Measurements from ENCODE around the gene ZFYVE28. TPM values are rescaled to one million over a fixed set of nuclear protein-coding genes. Genes with fewer than 3 reads are reported as not detected.

Gene ZFYVE28
- total RNA-seq, 4 donors from 2014 or later, result 8.9 to 19.1 (median 16.4) TPM

DNA sequence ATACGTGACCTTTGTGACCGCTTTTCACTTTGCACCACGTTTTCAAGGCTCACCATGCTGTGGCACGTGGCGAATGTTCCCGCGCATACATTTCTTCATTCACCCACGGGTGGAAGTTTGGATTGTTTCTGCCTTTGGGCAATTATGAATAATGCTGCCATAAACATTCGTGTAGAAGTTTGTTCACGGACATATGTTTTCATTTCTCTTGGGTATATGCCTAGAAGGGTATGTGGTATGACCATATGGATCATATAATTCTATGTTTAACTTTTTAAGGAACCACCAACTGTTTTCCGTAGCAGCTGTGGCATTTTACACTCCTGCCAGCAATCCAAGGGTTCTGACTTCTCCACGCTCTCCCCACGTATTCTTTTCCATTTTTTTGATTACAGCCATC, 95.6 kb downstream of the ZFYVE28 start:
- intact Hi-C loops (cut with DNase I), result no loop called here
- Histone ChIP-seq H3K27ac (no peak overlapping the region), H3K36me3 (no peaks in the 10 kb centered on the region), H3K4me1 (no peaks in the 10 kb centered on the region), H3K27me3 (no peaks in the 10 kb centered on the region), H3K9me3 (no peaks in the 10 kb centered on the region), H3K4me3 (replicated peaks in 1 of 3) (no peak overlapping the region)
- no peak for DNase-seq
- 85 to 88% methylated on average over 13 of the region's 13 CpGs for WGBS, 2 donors
- TF ChIP-seq POLR2A (IDR thresholded peaks at IDR 0.05), result no peak
- TF ChIP-seq, protein P1, sequence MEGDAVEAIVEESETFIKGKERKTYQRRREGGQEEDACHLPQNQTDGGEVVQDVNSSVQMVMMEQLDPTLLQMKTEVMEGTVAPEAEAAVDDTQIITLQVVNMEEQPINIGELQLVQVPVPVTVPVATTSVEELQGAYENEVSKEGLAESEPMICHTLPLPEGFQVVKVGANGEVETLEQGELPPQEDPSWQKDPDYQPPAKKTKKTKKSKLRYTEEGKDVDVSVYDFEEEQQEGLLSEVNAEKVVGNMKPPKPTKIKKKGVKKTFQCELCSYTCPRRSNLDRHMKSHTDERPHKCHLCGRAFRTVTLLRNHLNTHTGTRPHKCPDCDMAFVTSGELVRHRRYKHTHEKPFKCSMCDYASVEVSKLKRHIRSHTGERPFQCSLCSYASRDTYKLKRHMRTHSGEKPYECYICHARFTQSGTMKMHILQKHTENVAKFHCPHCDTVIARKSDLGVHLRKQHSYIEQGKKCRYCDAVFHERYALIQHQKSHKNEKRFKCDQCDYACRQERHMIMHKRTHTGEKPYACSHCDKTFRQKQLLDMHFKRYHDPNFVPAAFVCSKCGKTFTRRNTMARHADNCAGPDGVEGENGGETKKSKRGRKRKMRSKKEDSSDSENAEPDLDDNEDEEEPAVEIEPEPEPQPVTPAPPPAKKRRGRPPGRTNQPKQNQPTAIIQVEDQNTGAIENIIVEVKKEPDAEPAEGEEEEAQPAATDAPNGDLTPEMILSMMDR (IDR thresholded peaks at IDR 0.05), result no peak

DNA sequence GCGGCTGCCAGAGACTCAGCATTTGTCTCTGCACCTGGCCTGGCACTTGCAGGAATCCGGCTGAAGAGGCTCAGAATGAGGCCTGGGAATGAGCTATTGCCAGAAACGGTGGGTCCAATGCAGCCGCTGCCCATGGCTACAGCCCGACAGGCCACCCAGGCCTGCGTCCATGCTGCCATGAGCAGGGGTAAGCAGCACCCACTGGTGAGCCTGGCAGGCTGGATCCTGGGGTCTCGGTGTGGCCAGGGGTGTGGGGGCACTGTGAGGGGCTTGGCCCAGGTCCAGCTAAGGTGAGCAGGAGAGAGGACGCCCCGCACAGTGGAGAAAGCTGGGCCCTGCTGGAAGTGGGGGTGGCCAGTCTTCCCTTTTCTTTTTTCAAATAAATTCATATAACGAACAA, 96.2 kb downstream of the ZFYVE28 start:
- Histone ChIP-seq H3K36me3 (no peaks in the 10 kb centered on the region), H3K27me3 (no peaks in the 10 kb centered on the region), H3K27ac (no peak overlapping the region), H3K9me3 (no peaks in the 10 kb centered on the region), H3K4me3 (replicated peaks in 1 of 3) (no peak overlapping the region), H3K4me1 (no peaks in the 10 kb centered on the region)
- DNase-seq, result no peak
- TF ChIP-seq POLR2A (IDR thresholded peaks at IDR 0.05), result no peak
- TF ChIP-seq, protein P1 (IDR thresholded peaks at IDR 0.05), result no peak
- WGBS, 2 donors, result 83 to 94% methylated on average over 5 to 10 of the region's 10 CpGs
- intact Hi-C loops (cut with DNase I), result no loop called here

DNA sequence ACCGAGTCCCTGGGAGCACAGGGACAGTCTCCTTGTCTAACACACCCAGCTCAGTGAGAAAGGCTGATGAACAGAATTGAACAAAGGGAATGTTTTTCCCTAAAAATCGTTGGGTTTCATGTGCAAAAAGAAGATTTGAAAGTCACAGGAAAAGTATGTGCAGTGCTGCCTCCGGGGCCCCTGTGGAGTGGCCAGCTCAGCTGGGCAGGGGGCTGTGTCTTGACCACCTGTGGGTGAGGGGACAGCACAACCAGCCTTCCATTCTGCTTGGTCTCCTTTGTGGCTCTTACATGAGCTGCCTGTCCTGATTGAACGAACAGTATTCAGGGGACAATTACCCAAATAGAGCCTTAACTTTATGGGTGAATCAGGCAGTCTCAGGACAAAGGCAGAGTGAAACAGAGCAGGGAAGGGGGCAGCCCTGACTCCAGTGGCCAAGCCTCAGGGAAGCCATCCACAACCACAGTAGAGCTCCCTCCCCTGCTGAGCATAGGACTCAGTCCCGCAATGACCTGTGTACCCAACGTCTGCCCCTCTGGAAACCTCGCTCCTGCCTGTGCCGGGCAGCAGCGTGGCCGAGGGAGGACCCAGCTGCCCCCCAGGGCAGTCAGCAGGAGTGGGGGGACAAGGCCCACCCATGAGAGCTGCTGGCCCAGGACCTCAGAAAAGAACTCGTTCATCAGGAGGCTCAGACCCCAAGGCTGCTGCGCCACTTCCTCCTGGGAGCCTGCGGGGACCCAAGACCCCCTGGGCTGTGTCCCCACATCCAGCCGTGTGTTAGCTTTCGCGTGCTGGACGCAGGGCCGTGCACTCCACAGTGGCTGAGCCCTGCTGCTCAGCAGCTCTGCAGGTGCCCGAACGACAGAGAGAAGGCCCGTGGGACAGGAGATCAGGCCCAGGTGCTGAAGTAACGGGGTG, 96.9 kb downstream of the ZFYVE28 start:
- H3K4me1 ChIP-seq, result no peaks in the 10 kb centered on the region
- WGBS, 2 donors, result 79 to 86% methylated on average over 10 to 20 of the region's 22 CpGs
- H3K4me3 ChIP-seq (replicated peaks in 1 of 3), result no peak overlapping the region
- H3K36me3 ChIP-seq, result no peaks in the 10 kb centered on the region
- intact Hi-C loops (cut with DNase I), result no loop called here
- no peaks in the 10 kb centered on the region for H3K27me3 ChIP-seq
- no peaks in the 10 kb centered on the region for H3K9me3 ChIP-seq
- no peak for DNase-seq
- H3K27ac ChIP-seq, result no peak overlapping the region
- TF ChIP-seq POLR2A (IDR thresholded peaks at IDR 0.05), result no peak

DNA sequence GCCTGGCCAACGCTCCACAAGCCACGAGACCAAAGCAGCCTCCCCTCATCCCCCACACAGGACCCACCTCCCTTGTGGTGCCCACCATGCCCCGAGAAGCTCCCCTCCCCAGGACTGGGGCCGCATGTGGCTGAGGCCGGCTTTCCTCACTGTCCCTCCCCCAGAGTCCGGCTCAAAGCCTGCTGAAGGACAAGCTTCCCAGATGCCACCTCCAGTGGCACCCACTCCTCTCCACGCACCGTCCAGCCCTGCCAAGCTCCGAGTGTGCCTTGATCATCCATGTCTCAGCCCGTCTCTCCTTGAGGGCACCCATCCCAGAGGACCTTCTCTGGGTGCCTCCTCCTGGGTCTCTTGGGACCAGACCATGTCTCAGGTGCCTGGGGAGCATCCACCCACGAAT, 97.7 kb downstream of the ZFYVE28 start:
- no peak for TF ChIP-seq POLR2A (IDR thresholded peaks at IDR 0.05)
- TF ChIP-seq, protein P1 (IDR thresholded peaks at IDR 0.05), result no peak
- H3K36me3 ChIP-seq, result no peaks in the 10 kb centered on the region
- H3K9me3 ChIP-seq, result no peaks in the 10 kb centered on the region
- H3K27me3 ChIP-seq, result no peaks in the 10 kb centered on the region
- no peak for DNase-seq
- H3K4me1 ChIP-seq, result no peaks in the 10 kb centered on the region
- intact Hi-C loops (cut with DNase I), result no loop called here
- no peak overlapping the region for H3K4me3 ChIP-seq (replicated peaks in 1 of 3)
- H3K27ac ChIP-seq, result no peak overlapping the region
- 89 to 91% methylated on average over 10 to 11 of the region's 11 CpGs for WGBS, 2 donors

DNA sequence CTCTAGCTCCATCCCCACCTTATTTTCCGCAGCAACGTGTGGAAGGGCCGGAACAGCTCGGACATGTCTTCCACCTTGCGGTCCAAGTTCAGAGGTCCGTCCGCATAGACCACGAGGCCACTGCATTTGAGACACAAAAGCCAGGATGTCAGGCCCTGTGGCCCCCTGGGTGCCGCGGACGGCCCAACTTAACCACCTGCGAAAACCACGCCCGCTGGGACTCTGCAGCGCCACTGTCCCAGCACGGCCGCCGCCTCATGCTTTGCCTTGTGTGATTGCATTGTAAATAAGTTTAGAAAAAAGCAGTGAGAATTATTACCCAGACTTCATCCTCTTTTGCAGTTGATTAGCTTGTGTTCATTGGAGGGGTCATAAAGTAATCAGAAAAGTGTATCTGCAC, 98.3 kb downstream of the ZFYVE28 start:
- Histone ChIP-seq H3K36me3 (no peaks in the 10 kb centered on the region), H3K4me3 (replicated peaks in 1 of 3) (no peak overlapping the region), H3K9me3 (no peaks in the 10 kb centered on the region), H3K4me1 (no peaks in the 10 kb centered on the region), H3K27me3 (no peaks in the 10 kb centered on the region), H3K27ac (no peak overlapping the region)
- 95% methylated on average over 18 of the region's 18 CpGs for WGBS, 2 donors
- intact Hi-C loops (cut with DNase I), result no loop called here
- no peak for DNase-seq
- TF ChIP-seq, protein P1 (IDR thresholded peaks at IDR 0.05), result no peak
- TF ChIP-seq POLR2A (IDR thresholded peaks at IDR 0.05), result no peak
